ENCODE measurements around the gene TERT.

Gene TERT

GRCh38 chr5:1255081-1255561, 39.7 kb downstream of the TERT start:
- DNase-seq: no peak

GRCh38 chr5:1254196-1254595, 40.7 kb downstream of the TERT start:
- DNase-seq: no peak

- DNase-seq: no peak
These were observed 41.3 kb downstream of the TERT start for GRCh38 chr5:1253456-1254105.

GRCh38 chr5:1252681-1253080, 42.2 kb downstream of the TERT start:
- DNase-seq: no peak

GRCh38 chr5:1251678-1252580, 42.9 kb downstream of the TERT start:
- no peak for DNase-seq

GRCh38 chr5:1249366-1250280, 45.2 kb downstream of the TERT start:
- no peak for DNase-seq

- DNase-seq: no peak
These were observed 47.1 kb downstream of the TERT start for GRCh38 chr5:1247811-1248210.

GRCh38 chr5:1246711-1247431, 48.0 kb downstream of the TERT start:
- peak; percentile 20 for DNase-seq

GRCh38 chr5:1245905-1246576, 48.8 kb downstream of the TERT start:
- no peak for DNase-seq

- DNase-seq: no peak
These were observed 49.9 kb downstream of the TERT start for GRCh38 chr5:1244976-1245375.

- DNase-seq: no peak
These were observed 50.6 kb downstream of the TERT start for GRCh38 chr5:1244255-1244654.

GRCh38 chr5:1243487-1244130, 51.3 kb downstream of the TERT start:
- DNase-seq: no peak

GRCh38 chr5:1242733-1243486, 52.0 kb downstream of the TERT start:
- no peak for DNase-seq

GRCh38 chr5:1241509-1242080, 53.3 kb downstream of the TERT start:
- no peak for DNase-seq

- no peak for DNase-seq
These were observed 54.2 kb downstream of the TERT start for GRCh38 chr5:1240496-1241260.

GRCh38 chr5:1239505-1240251, 55.2 kb downstream of the TERT start:
- no peak for DNase-seq

- DNase-seq: no peak
These were observed 59.0 kb downstream of the TERT start for GRCh38 chr5:1235838-1236237.

- DNase-seq: no peak
These were observed 59.5 kb downstream of the TERT start for GRCh38 chr5:1235379-1235778.

GRCh38 chr5:1232780-1233179, 62.1 kb downstream of the TERT start:
- DNase-seq: no peak

Measured in COR-L47 (cell line).